ENCODE measurements around the gene WNK2.

DNA sequence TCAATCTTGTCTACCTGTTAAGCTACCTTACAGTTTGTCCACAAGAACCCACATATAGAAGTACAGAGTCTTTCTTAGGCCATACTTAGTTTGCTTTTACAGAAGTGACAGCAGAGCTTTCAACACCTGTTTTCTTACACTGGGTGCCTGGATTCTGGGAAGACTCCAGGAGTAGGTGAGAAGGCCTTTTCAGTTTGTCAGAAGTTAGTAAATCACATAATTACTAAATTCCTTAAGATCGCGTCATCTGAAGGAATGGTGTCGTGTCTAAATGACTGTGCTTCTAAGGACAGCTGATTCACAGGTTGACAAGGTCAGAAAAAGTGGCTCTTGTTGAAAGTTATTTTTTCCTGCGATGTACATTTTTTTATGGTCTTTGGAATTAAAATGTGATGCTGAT is 170.5 kb downstream of the WNK2 start:
- TF ChIP-seq, protein P1, sequence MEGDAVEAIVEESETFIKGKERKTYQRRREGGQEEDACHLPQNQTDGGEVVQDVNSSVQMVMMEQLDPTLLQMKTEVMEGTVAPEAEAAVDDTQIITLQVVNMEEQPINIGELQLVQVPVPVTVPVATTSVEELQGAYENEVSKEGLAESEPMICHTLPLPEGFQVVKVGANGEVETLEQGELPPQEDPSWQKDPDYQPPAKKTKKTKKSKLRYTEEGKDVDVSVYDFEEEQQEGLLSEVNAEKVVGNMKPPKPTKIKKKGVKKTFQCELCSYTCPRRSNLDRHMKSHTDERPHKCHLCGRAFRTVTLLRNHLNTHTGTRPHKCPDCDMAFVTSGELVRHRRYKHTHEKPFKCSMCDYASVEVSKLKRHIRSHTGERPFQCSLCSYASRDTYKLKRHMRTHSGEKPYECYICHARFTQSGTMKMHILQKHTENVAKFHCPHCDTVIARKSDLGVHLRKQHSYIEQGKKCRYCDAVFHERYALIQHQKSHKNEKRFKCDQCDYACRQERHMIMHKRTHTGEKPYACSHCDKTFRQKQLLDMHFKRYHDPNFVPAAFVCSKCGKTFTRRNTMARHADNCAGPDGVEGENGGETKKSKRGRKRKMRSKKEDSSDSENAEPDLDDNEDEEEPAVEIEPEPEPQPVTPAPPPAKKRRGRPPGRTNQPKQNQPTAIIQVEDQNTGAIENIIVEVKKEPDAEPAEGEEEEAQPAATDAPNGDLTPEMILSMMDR (IDR thresholded peaks at IDR 0.05; ENCODE audit: insufficient read depth, low read length, poor library complexity, severe bottlenecking), result no peak
- no peak for TF ChIP-seq EZH2phosphoT487 (conservative IDR thresholded peaks at IDR 0.05; ENCODE audit: low read length)
